ENCODE data around the gene APOO. TPM values are rescaled to one million over a fixed set of nuclear protein-coding genes. Genes with fewer than 3 reads are reported as not detected.
A peak's percentile ranks its signal among the peaks of the same experiment; 100 is the strongest.

APOO gene
- total RNA-seq, 1 experiment from 2014 or later = 41.8 TPM

- no peak for DNase-seq (ENCODE audit: low read depth)
Measured at GRCh38 chrX:23786268-23786815, 121.4 kb downstream of the APOO start.

GRCh38 chrX:23785580-23785979 lies 122.2 kb downstream of the APOO start:
- no peak for DNase-seq (ENCODE audit: low read depth)

GRCh38 chrX:23784470-23785331 lies 123.0 kb downstream of the APOO start:
- peak; percentile 81 for DNase-seq (ENCODE audit: low read depth)

GRCh38 chrX:23783589-23784469 lies 123.9 kb downstream of the APOO start:
- no peak for DNase-seq (ENCODE audit: low read depth)

Other genes with a start within 250 kb of the APOO start
- gene PRDX4, start 240.4 kb downstream of the APOO start, total RNA-seq (2014; rRNA removed; shearing (Covaris generic)) = 478 and 538 TPM in 2 replicates
- gene ACOT9, start 164.7 kb downstream of the APOO start, total RNA-seq (2014; rRNA removed; shearing (Covaris generic)) = 68.0 and 73.6 TPM in 2 replicates
- 82.5 and 97.9 TPM in 2 replicates for gene SAT1, start 124.8 kb downstream of the APOO start, total RNA-seq (2014; rRNA removed; shearing (Covaris generic))
- gene CXorf58, start 68 bp upstream of the APOO start, total RNA-seq (2014; rRNA removed; shearing (Covaris generic)) = not detected in 2 replicates
- gene KLHL15, start 119.2 kb upstream of the APOO start, total RNA-seq (2014; rRNA removed; shearing (Covaris generic)) = 12.8 and 14.7 TPM in 2 replicates
- gene EIF2S3, start 147.0 kb upstream of the APOO start, total RNA-seq (2014; rRNA removed; shearing (Covaris generic)) = 207 and 214 TPM in 2 replicates
- gene ZFX, start 241.8 kb upstream of the APOO start, total RNA-seq (2014; rRNA removed; shearing (Covaris generic)) = 36.9 and 37.6 TPM in 2 replicates